HL-60 (cell line): ENCODE data around the gene SELENOT.

Experiments
- CTCF ChIP-seq: IDR thresholded peaks from one replicate; pipeline ENCODE4 v1.5.1; 2011; ENCODE audit warnings: low read length, control low read depth, inconsistent platforms; ENCODE audit not compliant: insufficient read depth
- GABPA ChIP-seq: IDR thresholded peaks from 2 replicates; pipeline ENCODE4 v1.6.1; 2012; ENCODE audit warnings: low read depth
- POLR2AphosphoS5 ChIP-seq: IDR thresholded peaks from 2 replicates; pipeline ENCODE4 v1.6.1; 2012; ENCODE audit warnings: low read depth
- REST ChIP-seq: IDR thresholded peaks from 2 replicates; pipeline ENCODE4 v1.6.1; 2012; ENCODE audit warnings: low read depth; ENCODE audit not compliant: insufficient replicate concordance
- SPI1 ChIP-seq: IDR thresholded peaks from 2 replicates; pipeline ENCODE4 v1.6.1; 2012; ENCODE audit warnings: low read depth, mild to moderate bottlenecking, borderline replicate concordance

GRCh38 chr3:150620002-150620689 lies 17.0 kb downstream of the SELENOT start:
- TF ChIP-seq REST (no peak), POLR2AphosphoS5 (no peak), CTCF (no peak), GABPA (no peak), SPI1 (no peak)
